G401 (cell line): ENCODE measurements around the gene FBLIM1. TPM values are rescaled to one million over a fixed set of nuclear protein-coding genes. Genes with fewer than 3 reads are reported as not detected.

Experiments used
- DNase-seq: peaks from one replicate; pipeline ENCODE4 v3.0.0-alpha.2; 2015; ENCODE audit warnings: low spot score
- in situ Hi-C: cut with HindIII; loops from 2 replicates; pipeline ENCODE4 v1.10.0; 2016; ENCODE audit warnings: low sequenced_read_pairs, mixed read lengths
- total RNA-seq: library from RNA; depleted of rRNA; stranded (reverse); fragments of >200 nt; shearing (Covaris generic); gene quantifications from 2 replicates; pipeline ENCODE4 v1.2.3, GENCODE V29; 2014

FBLIM1 gene
- total RNA-seq, 1 experiment from 2014 or later, result 41.7 TPM

GRCh38 chr1:15728937-15729657, 29.5 kb upstream of the FBLIM1 start:
- in situ Hi-C loops, result loop anchor here (25.0 kb wide), 1 partner anchor 142 kb away; the partner anchor contains the start of gene AGMAT
- DNase-seq, result no peak

- in situ Hi-C loops, result loop anchor here (25.0 kb wide), 1 partner anchor 143 kb away; the partner anchor contains the start of gene AGMAT
- DNase-seq, result no peak
Measured at GRCh38 chr1:15730423-15730822, 28.2 kb upstream of the FBLIM1 start.

- in situ Hi-C loops, result loop anchor here (25.0 kb wide), 1 partner anchor 144 kb away; the partner anchor contains the start of gene AGMAT
- no peak for DNase-seq
Measured at GRCh38 chr1:15730936-15731335, 27.7 kb upstream of the FBLIM1 start.

- in situ Hi-C loops, result loop anchor here (25.0 kb wide), 1 partner anchor 145 kb away; the partner anchor contains the start of gene AGMAT
- peak; percentile 66 for DNase-seq
Measured at GRCh38 chr1:15731735-15732685, 26.6 kb upstream of the FBLIM1 start.

- in situ Hi-C loops, result loop anchor here (25.0 kb wide), 1 partner anchor 145 kb away; the partner anchor contains the start of gene AGMAT
- no peak for DNase-seq
Measured at GRCh38 chr1:15732686-15733081, 25.9 kb upstream of the FBLIM1 start.

GRCh38 chr1:15733218-15733725, 25.3 kb upstream of the FBLIM1 start:
- DNase-seq, result peak; percentile 61
- in situ Hi-C loops, result loop anchor here (25.0 kb wide), 1 partner anchor 146 kb away; the partner anchor contains the start of gene AGMAT

- DNase-seq, result no peak
- in situ Hi-C loops, result loop anchor here (25.0 kb wide), 1 partner anchor 146 kb away; the partner anchor contains the start of gene AGMAT
Measured at GRCh38 chr1:15733726-15734226, 24.8 kb upstream of the FBLIM1 start.

- in situ Hi-C loops, result loop anchor here (25.0 kb wide), 1 partner anchor 147 kb away; the partner anchor contains the start of gene AGMAT
- no peak for DNase-seq
Measured at GRCh38 chr1:15734296-15734695, 24.3 kb upstream of the FBLIM1 start.

GRCh38 chr1:15734901-15735300, 23.7 kb upstream of the FBLIM1 start:
- in situ Hi-C loops, result loop anchor here (25.0 kb wide), 1 partner anchor 148 kb away; the partner anchor contains the start of gene AGMAT
- no peak for DNase-seq

GRCh38 chr1:15735304-15736037, 23.1 kb upstream of the FBLIM1 start:
- DNase-seq, result no peak
- in situ Hi-C loops, result loop anchor here (25.0 kb wide), 1 partner anchor 148 kb away; the partner anchor contains the start of gene AGMAT

- no peak for DNase-seq
- in situ Hi-C loops, result loop anchor here (25.0 kb wide), 1 partner anchor 149 kb away; the partner anchor contains the start of gene AGMAT
Measured at GRCh38 chr1:15736038-15736891, 22.3 kb upstream of the FBLIM1 start, which contains the start of gene SLC25A34. SLC25A34 (plus strand) TSS chr1:15736258; CDS start chr1:15736486, 228 bp downstream.

- in situ Hi-C loops, result loop anchor here (25.0 kb wide), 1 partner anchor 150 kb away; the partner anchor contains the start of gene AGMAT
- DNase-seq, result no peak
Measured at GRCh38 chr1:15736892-15737261, 21.7 kb upstream of the FBLIM1 start.

- no peak for DNase-seq
- in situ Hi-C loops, result loop anchor here (25.0 kb wide), 1 partner anchor 150 kb away; the partner anchor contains the start of gene AGMAT
Measured at GRCh38 chr1:15737324-15738319, 21.0 kb upstream of the FBLIM1 start.

GRCh38 chr1:15738416-15739113, 20.0 kb upstream of the FBLIM1 start:
- no peak for DNase-seq
- in situ Hi-C loops, result loop anchor here (25.0 kb wide), 1 partner anchor 151 kb away; the partner anchor contains the start of gene AGMAT

- in situ Hi-C loops, result loop anchor here (25.0 kb wide), 1 partner anchor 152 kb away; the partner anchor contains the start of gene AGMAT
- DNase-seq, result no peak
Measured at GRCh38 chr1:15739259-15739658, 19.3 kb upstream of the FBLIM1 start.
